Left ventricle myocardium inferior (tissue), 1 donor: ENCODE data around the gene PLCE1. TPM values are rescaled to one million over a fixed set of nuclear protein-coding genes. Genes with fewer than 3 reads are reported as not detected.
A peak's percentile ranks its signal among the peaks of the same experiment; 100 is the strongest.

Experiments used
- DNase-seq: peaks from one replicate; pipeline ENCODE4 v3.0.0-alpha.2; 2020
- H3K27ac ChIP-seq: fragments of 200-600 bp; replicated peaks from 2 replicates; pipeline ENCODE4 v1.8.0; 2021
- H3K27me3 ChIP-seq: fragments of 200-600 bp; 2 replicates; pipeline ENCODE4 v1.8.0; 2021; ENCODE audit warnings: low read depth
- H3K36me3 ChIP-seq: fragments of 200-600 bp; 2 replicates; pipeline ENCODE4 v1.8.0; 2021
- H3K4me1 ChIP-seq: fragments of 200-600 bp; 2 replicates; pipeline ENCODE4 v1.8.0; 2021
- H3K4me3 ChIP-seq: fragments of 200-600 bp; 2 replicates; pipeline ENCODE4 v1.8.0; 2021; ENCODE audit warnings: mild to moderate bottlenecking, moderate library complexity
- H3K9me3 ChIP-seq: fragments of 200-600 bp; replicated peaks from 2 replicates; pipeline ENCODE4 v1.8.0; 2021
- CTCF ChIP-seq: fragments of 200-600 bp; IDR thresholded peaks from 2 replicates; pipeline ENCODE4 v1.8.0; 2021; ENCODE audit warnings: antibody characterized with exemption, mild to moderate bottlenecking, borderline replicate concordance
- intact Hi-C: fragments of 100-400 bp; cut with micrococcal nuclease; formaldehyde crosslinking; loops from one replicate; pipeline ENCODE4 v1.11.0; 2022
- total RNA-seq: library from RNA; stranded (reverse); fragmentation: NEBNext Ultra II Directional; extraction: Animal tissue kit (Norgen Biotek cat#: 25700); gene quantifications from one replicate; pipeline ENCODE4 v1.2.1, GENCODE V29; 2021
- donor health status: DM: no; HTN: yes; CAD: no; lungs with severe emphysema.

Gene PLCE1
- total RNA-seq, 1 donor from 2014 or later: 11.2 TPM

- H3K4me1 ChIP-seq: no peaks in the 10 kb centered on the region
- H3K36me3 ChIP-seq: no peaks in the 10 kb centered on the region
- DNase-seq: no peak
- H3K27me3 ChIP-seq: peaks cover 3% of the 10 kb centered on the region
- no peak overlapping the region for H3K27ac ChIP-seq
- no peak for TF ChIP-seq CTCF
- no peaks in the 10 kb centered on the region for H3K9me3 ChIP-seq
- intact Hi-C loops: no loop called here
- no peak overlapping the region for H3K4me3 ChIP-seq
These were observed 13.2 kb upstream of the PLCE1 start for GRCh38 chr10:93980486-93980885.

- Histone ChIP-seq H3K36me3 (no peaks in the 10 kb centered on the region), H3K4me3 (no peak overlapping the region), H3K4me1 (peaks cover 40% of the 10 kb centered on the region), H3K9me3 (no peaks in the 10 kb centered on the region), H3K27me3 (peaks cover 30% of the 10 kb centered on the region), H3K27ac (peak overlapping the region; percentile 77)
- no peak for TF ChIP-seq CTCF
- DNase-seq: no peak
- intact Hi-C loops: no loop called here
These were observed 2.6 kb upstream of the PLCE1 start for GRCh38 chr10:93991114-93991513.

GRCh38 chr10:93991596-93992284 is 2.0 kb upstream of the PLCE1 start:
- H3K27ac ChIP-seq: peak overlapping the region; percentile 77
- H3K4me3 ChIP-seq: peak overlapping the region; percentile 7
- TF ChIP-seq CTCF: no peak
- DNase-seq: peak; percentile 61
- no peaks in the 10 kb centered on the region for H3K9me3 ChIP-seq
- intact Hi-C loops: no loop called here
- H3K27me3 ChIP-seq: peaks cover 33% of the 10 kb centered on the region
- H3K4me1 ChIP-seq: peaks cover 40% of the 10 kb centered on the region
- H3K36me3 ChIP-seq: no peaks in the 10 kb centered on the region

DNA sequence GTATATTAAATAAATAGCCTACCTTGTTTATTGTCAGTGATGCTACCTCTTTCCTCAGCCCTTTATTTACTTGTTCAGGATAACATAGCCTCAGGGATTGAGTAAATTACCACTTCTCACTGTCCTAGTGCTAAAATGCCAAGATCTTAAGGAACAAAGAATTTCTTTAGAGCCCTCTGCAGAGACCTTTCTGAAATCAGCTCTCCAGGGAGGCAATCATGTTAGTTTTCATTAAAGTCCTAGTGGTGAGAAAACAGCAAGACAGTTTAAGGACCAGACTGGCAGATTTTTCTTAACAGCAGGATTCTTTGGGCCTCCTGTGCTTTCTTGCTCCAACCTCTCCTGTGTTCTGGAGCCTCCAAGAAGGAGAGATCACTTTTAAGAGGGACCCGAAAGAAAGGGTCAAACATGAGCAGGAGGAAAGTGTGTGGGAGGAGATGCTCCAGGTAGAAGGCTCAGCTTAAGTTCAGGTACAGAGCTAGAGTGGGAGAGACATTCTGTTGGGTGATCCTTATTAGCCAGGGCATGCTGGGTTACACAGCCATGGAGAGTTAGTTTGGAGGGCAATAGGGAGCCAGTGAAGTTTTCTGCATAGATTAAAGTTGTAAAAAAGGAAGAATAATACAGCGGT is 1.2 kb upstream of the PLCE1 start:
- peaks cover 40% of the 10 kb centered on the region for H3K4me1 ChIP-seq

GRCh38 chr10:93993414-93993781 is 333 bp upstream of the PLCE1 start:
- no peaks in the 10 kb centered on the region for H3K9me3 ChIP-seq
- H3K36me3 ChIP-seq: no peaks in the 10 kb centered on the region
- no peak for DNase-seq
- TF ChIP-seq CTCF: no peak
- peaks cover 33% of the 10 kb centered on the region for H3K27me3 ChIP-seq
- intact Hi-C loops: no loop called here
- peaks cover 40% of the 10 kb centered on the region for H3K4me1 ChIP-seq
- peak overlapping the region; percentile 77 for H3K27ac ChIP-seq
- peak overlapping the region; percentile 76 for H3K4me3 ChIP-seq

More for the DNA sequence above, 1.2 kb upstream of the PLCE1 start:
- no peak for DNase-seq
- no peaks in the 10 kb centered on the region for H3K36me3 ChIP-seq
- H3K4me3 ChIP-seq: no peak overlapping the region
- peaks cover 33% of the 10 kb centered on the region for H3K27me3 ChIP-seq
- peak overlapping the region; percentile 77 for H3K27ac ChIP-seq
- intact Hi-C loops: no loop called here
- peak; percentile 23 for TF ChIP-seq CTCF
- no peaks in the 10 kb centered on the region for H3K9me3 ChIP-seq
